ENCODE results near the gene BATF3.
A peak's percentile ranks its signal among the peaks of the same experiment; 100 is the strongest.
"Not testable (repeated sequence)": the region's sequence is repeated elsewhere in the genome, so short reads cannot be mapped to it uniquely, and the experiment has no call there.

The BATF3 gene

GRCh38 chr1:212699625-212700222 is at the start of gene BATF3:
Gene BATF3 (minus strand): TSS chr1:212699840. CDS start chr1:212699762, 78 bp downstream.
- DNase-seq = peak; percentile 67

- no peak for DNase-seq
Measured at GRCh38 chr1:212746546-212746945, 46.9 kb upstream of the BATF3 start.

- DNase-seq = no peak
Measured at GRCh38 chr1:212745303-212745702, 45.7 kb upstream of the BATF3 start.

- peak; percentile 41 for DNase-seq
Measured at GRCh38 chr1:212743901-212744475, 44.3 kb upstream of the BATF3 start.

- DNase-seq = no peak
Measured at GRCh38 chr1:212738330-212738729, 38.7 kb upstream of the BATF3 start.

GRCh38 chr1:212737559-212737958 is 37.9 kb upstream of the BATF3 start:
- DNase-seq = no peak

- DNase-seq = no peak
Measured at GRCh38 chr1:212733109-212733508, 33.5 kb upstream of the BATF3 start.

- DNase-seq = no peak
Measured at GRCh38 chr1:212731630-212732029, 32.0 kb upstream of the BATF3 start.

- no peak for DNase-seq
Measured at GRCh38 chr1:212728606-212729005, 29.0 kb upstream of the BATF3 start.

GRCh38 chr1:212727386-212728181 is 27.9 kb upstream of the BATF3 start:
- DNase-seq = no peak

GRCh38 chr1:212724679-212725078 is 25.0 kb upstream of the BATF3 start:
- not testable (repeated sequence) for DNase-seq

GRCh38 chr1:212722270-212722957 is 22.8 kb upstream of the BATF3 start:
- no peak for DNase-seq

- DNase-seq = peak; percentile 8
Measured at GRCh38 chr1:212721388-212722247, 22.0 kb upstream of the BATF3 start.

- DNase-seq = no peak
Measured at GRCh38 chr1:212719633-212720032, 20.0 kb upstream of the BATF3 start.

- DNase-seq = no peak
Measured at GRCh38 chr1:212718499-212718898, 18.9 kb upstream of the BATF3 start.

GRCh38 chr1:212716161-212716560 is 16.5 kb upstream of the BATF3 start:
- no peak for DNase-seq

- no peak for DNase-seq
Measured at GRCh38 chr1:212713465-212714136, 14.0 kb upstream of the BATF3 start.

- DNase-seq = no peak
Measured at GRCh38 chr1:212712451-212713303, 13.0 kb upstream of the BATF3 start.

GRCh38 chr1:212711974-212712373 is 12.3 kb upstream of the BATF3 start:
- DNase-seq = not testable (repeated sequence)

GRCh38 chr1:212710566-212710965 is 10.9 kb upstream of the BATF3 start:
- DNase-seq = no peak
